GM12891 (cell line): Measurements from ENCODE around the gene GPC4.

Experiments used
- POLR2A ChIP-seq: IDR thresholded peaks from 2 replicates; pipeline ENCODE4 v1.6.1; 2011; ENCODE audit warnings: low read depth, low read length, control low read depth
- POLR2AphosphoS5 ChIP-seq: IDR thresholded peaks from 2 replicates; pipeline ENCODE4 v1.6.1; 2011; ENCODE audit warnings: low read depth, low read length, control low read depth
- TAF1 ChIP-seq: IDR thresholded peaks from 2 replicates; pipeline ENCODE4 v1.6.1; 2011; ENCODE audit warnings: low read depth, low read length, control low read depth

GRCh38 chrX:133307094-133307493 lies 108.2 kb downstream of the GPC4 start:
- TF ChIP-seq POLR2A (no peak), POLR2AphosphoS5 (no peak), TAF1 (no peak)
